ENCODE measurements around the gene GINS3. TPM values are rescaled to one million over a fixed set of nuclear protein-coding genes. Genes with fewer than 3 reads are reported as not detected.

GINS3 gene
- total RNA-seq, 1 experiment from 2014 or later, result 7.3 TPM

Other genes with a start within 250 kb of the GINS3 start
- 113 to 118 TPM (median 114 TPM) in 3 replicates for gene CSNK2A2, start 194.4 kb upstream of the GINS3 start, total RNA-seq (2021)
- not detected in 3 replicates for gene PRSS54, start 97.4 kb upstream of the GINS3 start, total RNA-seq (2021)
- 20.5 to 24.6 TPM (median 23.1 TPM) in 3 replicates for gene NDRG4, start 107.7 kb downstream of the GINS3 start, total RNA-seq (2021)
- gene SETD6, start 123.0 kb downstream of the GINS3 start, total RNA-seq (2021), result 34.0 to 41.1 TPM (median 35.0 TPM) in 3 replicates
- 278 to 314 TPM (median 283 TPM) in 3 replicates for gene CNOT1, start 237.4 kb downstream of the GINS3 start, total RNA-seq (2021)